ENCODE data around the gene KARS1. TPM values are rescaled to one million over a fixed set of nuclear protein-coding genes. Genes with fewer than 3 reads are reported as not detected.

Gene KARS1
- total RNA-seq, 2 experiments from 2014 or later: 126 to 172 TPM

DNA sequence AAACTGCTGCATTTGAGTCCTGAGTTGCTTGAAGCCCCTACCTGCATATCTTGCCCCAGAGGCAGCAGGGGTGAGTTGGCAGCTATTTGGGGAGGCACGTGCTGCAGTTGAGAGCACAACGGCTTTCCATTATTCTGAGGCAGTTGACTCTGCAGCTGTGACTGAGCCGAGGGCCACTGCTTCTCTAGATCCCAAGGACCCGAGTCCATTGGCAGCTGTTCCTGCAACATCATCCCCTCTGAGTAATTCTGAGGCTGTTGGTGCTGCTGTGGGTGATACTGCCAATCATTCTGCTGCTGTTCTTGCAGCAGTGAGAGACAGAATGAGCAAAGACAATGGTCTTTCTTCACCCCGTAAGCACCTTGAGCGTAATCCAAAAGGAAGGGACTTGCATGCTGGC is 12.9 kb upstream of the KARS1 start:
- H3K79me2 ChIP-seq (ENCODE audit: insufficient read depth, low read depth, low read length): no peaks in the 10 kb centered on the region
- no peaks in the 10 kb centered on the region for H3K4me1 ChIP-seq (ENCODE audit: insufficient read depth, low read length, poor library complexity, severe bottlenecking)
- H3K4me2 ChIP-seq (ENCODE audit: low read length): no peak overlapping the region
- intact Hi-C loops (cut with micrococcal nuclease; ENCODE audit: unreplicated experiment): no loop called here
- no peaks in the 10 kb centered on the region for H4K20me1 ChIP-seq (ENCODE audit: insufficient read depth, low read length)
- H3K4me3 ChIP-seq (ENCODE audit: low read depth, low read length, poor library complexity, severe bottlenecking): no peak overlapping the region
- no peak for DNase-seq (ENCODE audit: low spot score)
- ChIA-PET POLR2A (interaction anchor here (0.7 kb wide), 2 partner anchors 13 to 16 kb away, joined by 5 to 6 read pairs; no protein-coding TSS in a partner anchor), CTCF (ENCODE audit: unreplicated experiment) (no interaction called here)
- no peak for TF ChIP-seq EZH2phosphoT487 (IDR thresholded peaks at IDR 0.05; ENCODE audit: borderline replicate concordance, low read depth, low read length)
- TF ChIP-seq, protein P1, sequence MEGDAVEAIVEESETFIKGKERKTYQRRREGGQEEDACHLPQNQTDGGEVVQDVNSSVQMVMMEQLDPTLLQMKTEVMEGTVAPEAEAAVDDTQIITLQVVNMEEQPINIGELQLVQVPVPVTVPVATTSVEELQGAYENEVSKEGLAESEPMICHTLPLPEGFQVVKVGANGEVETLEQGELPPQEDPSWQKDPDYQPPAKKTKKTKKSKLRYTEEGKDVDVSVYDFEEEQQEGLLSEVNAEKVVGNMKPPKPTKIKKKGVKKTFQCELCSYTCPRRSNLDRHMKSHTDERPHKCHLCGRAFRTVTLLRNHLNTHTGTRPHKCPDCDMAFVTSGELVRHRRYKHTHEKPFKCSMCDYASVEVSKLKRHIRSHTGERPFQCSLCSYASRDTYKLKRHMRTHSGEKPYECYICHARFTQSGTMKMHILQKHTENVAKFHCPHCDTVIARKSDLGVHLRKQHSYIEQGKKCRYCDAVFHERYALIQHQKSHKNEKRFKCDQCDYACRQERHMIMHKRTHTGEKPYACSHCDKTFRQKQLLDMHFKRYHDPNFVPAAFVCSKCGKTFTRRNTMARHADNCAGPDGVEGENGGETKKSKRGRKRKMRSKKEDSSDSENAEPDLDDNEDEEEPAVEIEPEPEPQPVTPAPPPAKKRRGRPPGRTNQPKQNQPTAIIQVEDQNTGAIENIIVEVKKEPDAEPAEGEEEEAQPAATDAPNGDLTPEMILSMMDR (conservative IDR thresholded peaks at IDR 0.05; ENCODE audit: low read length): no peak
- no peaks in the 10 kb centered on the region for H3K9me3 ChIP-seq (ENCODE audit: low read length)
- H3K9me2 ChIP-seq (ENCODE audit: insufficient read depth, low read length): no peaks in the 10 kb centered on the region
- no peak overlapping the region for H2AFZ ChIP-seq (ENCODE audit: low read length)
- BruUV-seq (replicated peaks): no TSS peak
- peaks cover 54% of the 10 kb centered on the region for H3K36me3 ChIP-seq (ENCODE audit: insufficient read depth, low read length)
- H3K27ac ChIP-seq (ENCODE audit: low read depth, low read length, poor library complexity, severe bottlenecking): no peak overlapping the region

DNA sequence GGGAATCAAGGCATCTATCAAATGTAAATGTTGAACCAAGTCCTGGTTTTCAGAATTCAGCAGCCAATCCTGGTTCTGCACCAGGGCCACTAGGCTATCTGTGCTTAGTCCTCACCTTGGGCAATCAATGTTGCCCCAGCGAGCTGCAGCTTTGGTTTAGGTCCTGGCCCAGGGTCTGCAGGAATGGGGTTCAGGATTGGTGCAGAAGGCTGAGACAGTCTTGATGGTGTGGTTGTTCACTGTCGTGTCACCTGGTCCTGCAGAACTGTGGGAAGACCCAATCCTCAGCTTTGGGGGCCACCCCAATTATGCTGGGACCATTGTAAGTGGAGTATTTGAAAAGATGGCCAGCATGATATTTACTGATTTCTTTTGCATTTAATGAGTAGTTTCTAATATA is 10.7 kb upstream of the KARS1 start:
- H3K4me1 ChIP-seq (ENCODE audit: insufficient read depth, low read length, poor library complexity, severe bottlenecking): peaks cover 12% of the 10 kb centered on the region
- DNase-seq (ENCODE audit: low spot score): no peak
- no peak overlapping the region for H3K27ac ChIP-seq (ENCODE audit: low read depth, low read length, poor library complexity, severe bottlenecking)
- peaks cover 13% of the 10 kb centered on the region for H3K79me2 ChIP-seq (ENCODE audit: insufficient read depth, low read depth, low read length)
- no peaks in the 10 kb centered on the region for H3K9me2 ChIP-seq (ENCODE audit: insufficient read depth, low read length)
- CTCF ChIA-PET (ENCODE audit: unreplicated experiment): no interaction called here
- peaks cover 72% of the 10 kb centered on the region for H3K36me3 ChIP-seq (ENCODE audit: insufficient read depth, low read length)
- no peaks in the 10 kb centered on the region for H3K9me3 ChIP-seq (ENCODE audit: low read length)
- BruUV-seq (replicated peaks): no TSS peak
- TF ChIP-seq, protein P1 (conservative IDR thresholded peaks at IDR 0.05; ENCODE audit: low read length): no peak
- TF ChIP-seq EZH2phosphoT487 (IDR thresholded peaks at IDR 0.05; ENCODE audit: borderline replicate concordance, low read depth, low read length): no peak
- intact Hi-C loops (cut with micrococcal nuclease; ENCODE audit: unreplicated experiment): no loop called here
- H3K4me3 ChIP-seq (ENCODE audit: low read depth, low read length, poor library complexity, severe bottlenecking): no peak overlapping the region
- POLR2A ChIA-PET: interaction anchor here (1.0 kb wide), 1 partner anchor 104 kb away, joined by 3 read pairs; no protein-coding TSS in a partner anchor
- no peak overlapping the region for H3K4me2 ChIP-seq (ENCODE audit: low read length)
- peaks cover 6% of the 10 kb centered on the region; the same call in 1 of the 2 replicates for H4K20me1 ChIP-seq (ENCODE audit: insufficient read depth, low read length)
- no peak overlapping the region for H2AFZ ChIP-seq (ENCODE audit: low read length)

DNA sequence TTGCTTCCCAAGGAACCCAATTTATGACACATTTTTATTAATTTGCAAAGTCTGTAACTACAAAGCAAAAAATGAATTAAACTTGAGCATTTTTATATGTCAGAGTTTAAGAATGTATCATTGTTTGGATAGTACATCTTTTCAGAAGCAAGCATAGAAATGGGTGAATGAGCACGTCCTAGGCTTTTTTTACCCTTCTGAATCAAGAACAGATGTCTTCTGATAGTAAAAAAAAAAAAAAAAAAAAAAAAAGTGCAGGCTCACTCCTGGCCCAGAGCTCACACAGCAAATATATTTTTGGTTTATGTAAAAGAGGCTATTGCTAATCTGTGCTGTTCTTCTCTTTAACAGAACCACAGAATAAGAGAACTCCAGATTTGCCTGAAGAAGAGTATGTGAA is 6.5 kb upstream of the KARS1 start:
- BruUV-seq (replicated peaks): no TSS peak
- CTCF ChIA-PET (ENCODE audit: unreplicated experiment): no interaction called here
- Histone ChIP-seq H3K36me3 (ENCODE audit: insufficient read depth, low read length) (peaks cover 75% of the 10 kb centered on the region), H3K9me2 (ENCODE audit: insufficient read depth, low read length) (no peaks in the 10 kb centered on the region), H2AFZ (ENCODE audit: low read length) (no peak overlapping the region), H3K9me3 (ENCODE audit: low read length) (no peaks in the 10 kb centered on the region), H3K4me2 (ENCODE audit: low read length) (peak overlapping the region; percentile 87), H3K79me2 (ENCODE audit: insufficient read depth, low read depth, low read length) (peaks cover 55% of the 10 kb centered on the region), H3K27ac (ENCODE audit: low read depth, low read length, poor library complexity, severe bottlenecking) (peak overlapping the region; percentile 11), H3K4me3 (ENCODE audit: low read depth, low read length, poor library complexity, severe bottlenecking) (peak overlapping the region; percentile 16), H4K20me1 (ENCODE audit: insufficient read depth, low read length) (peaks cover 35% of the 10 kb centered on the region), H3K4me1 (ENCODE audit: insufficient read depth, low read length, poor library complexity, severe bottlenecking) (peaks cover 44% of the 10 kb centered on the region)
- peak; percentile 16 for DNase-seq (ENCODE audit: low spot score)
- intact Hi-C loops (cut with micrococcal nuclease; ENCODE audit: unreplicated experiment): no loop called here
- TF ChIP-seq, protein P1 (conservative IDR thresholded peaks at IDR 0.05; ENCODE audit: low read length): no peak
- TF ChIP-seq EZH2phosphoT487 (IDR thresholded peaks at IDR 0.05; ENCODE audit: borderline replicate concordance, low read depth, low read length): no peak
- POLR2A ChIA-PET: interaction anchor here (0.6 to 0.7 kb wide), 5 partner anchors 21 to 1356 kb away, joined by 3 to 6 read pairs (median 4); no protein-coding TSS in a partner anchor
